IMR-90 (cell line): ENCODE measurements around the gene KRT222. TPM values are rescaled to one million over a fixed set of nuclear protein-coding genes. Genes with fewer than 3 reads are reported as not detected.
A peak's percentile ranks its signal among the peaks of the same experiment; 100 is the strongest.

Experiments used
- ATAC-seq: fragments of 200-7000 bp; cut with Tn5 transposase; 2 replicates; pipeline ENCODE4 v1.9.1; 2020; ENCODE audit warnings: low read depth, mild to moderate bottlenecking, moderate library complexity
- BruUV-seq: library from RNA; stranded (reverse); fragments of 400-500 nt; replicated peaks from 2 replicates; lab custom pipeline; 2021; lab: Mats Ljungman, UMichigan
- CTCF ChIA-PET: fragments of 300-600 bp; formaldehyde crosslinking; extraction: SDS; loops from one replicate; lab custom pipeline; 2021; ENCODE audit warnings: antibody characterized with exemption; lab: Yijun Ruan, JAX
- POLR2A ChIA-PET: fragments of 300-600 bp; sonication (Branson Sonifier 250); formaldehyde crosslinking; loops from one replicate; lab custom pipeline; 2022; ENCODE audit warnings: antibody characterized with exemption; ENCODE audit not compliant: unreplicated experiment; lab: Charles Lee
- DNase-seq: peaks from one replicate; pipeline ENCODE4 v3.0.0; 2013
- H2AFZ ChIP-seq: replicated peaks from 2 replicates; pipeline ENCODE3; 2013; ENCODE audit warnings: low read length, mild to moderate bottlenecking; ENCODE audit not compliant: poor library complexity
- H2AK5ac ChIP-seq: 2 replicates; pipeline ENCODE4 v1.6.1; 2013; ENCODE audit warnings: low read depth, low read length, inconsistent platforms
- H2AK9ac ChIP-seq: replicated peaks from 2 replicates; pipeline ENCODE3; 2013; ENCODE audit warnings: mild to moderate bottlenecking, low read depth, low read length, moderate library complexity; ENCODE audit not compliant: poor library complexity
- H2BK120ac ChIP-seq: 2 replicates; pipeline ENCODE4 v1.6.1; 2013; ENCODE audit warnings: low read depth, low read length, inconsistent platforms
- H2BK15ac ChIP-seq: 3 replicates; pipeline ENCODE4 v1.6.1; 2013; ENCODE audit warnings: low read depth, low read length, inconsistent platforms
- H2BK20ac ChIP-seq: 2 replicates; pipeline ENCODE4 v1.6.1; 2013; ENCODE audit warnings: low read depth, mild to moderate bottlenecking, inconsistent platforms, low read length, moderate library complexity
- H2BK5ac ChIP-seq: 2 replicates; pipeline ENCODE4 v1.6.1; 2013; ENCODE audit warnings: mild to moderate bottlenecking, low read depth, low read length, inconsistent platforms; ENCODE audit not compliant: poor library complexity, severe bottlenecking
- H3K14ac ChIP-seq: replicated peaks from 2 replicates; pipeline ENCODE4 v1.6.1; 2013; ENCODE audit warnings: low read depth, low read length, inconsistent platforms
- H3K18ac ChIP-seq: 2 replicates; pipeline ENCODE4 v1.6.1; 2013; ENCODE audit warnings: low read depth, low read length, control low read depth
- H3K23ac ChIP-seq: 2 replicates; pipeline ENCODE4 v1.6.1; 2013; ENCODE audit warnings: low read depth, low read length, inconsistent platforms
- H3K27ac ChIP-seq: 2 replicates; pipeline ENCODE4 v1.5.1; 2013; ENCODE audit warnings: mild to moderate bottlenecking, control low read depth, low read length; ENCODE audit not compliant: insufficient read depth
- H3K27me3 ChIP-seq: 2 replicates; pipeline ENCODE4 v1.6.1; 2013; ENCODE audit warnings: low read length; ENCODE audit not compliant: control insufficient read depth, insufficient read depth
- H3K36me3 ChIP-seq: 2 replicates; pipeline ENCODE4 v1.6.1; 2013; ENCODE audit warnings: low read length, mixed read lengths; ENCODE audit not compliant: control insufficient read depth, insufficient read depth
- H3K4ac ChIP-seq: 2 replicates; pipeline ENCODE4 v1.6.1; 2013; ENCODE audit warnings: low read depth, low read length, inconsistent platforms
- H3K4me1 ChIP-seq: 2 replicates; pipeline ENCODE4 v1.6.1; 2013; ENCODE audit warnings: low read length, mixed read lengths; ENCODE audit not compliant: control insufficient read depth, insufficient read depth
- H3K4me2 ChIP-seq: 2 replicates; pipeline ENCODE4 v1.6.1; 2013; ENCODE audit warnings: low read depth, mild to moderate bottlenecking, control low read depth, low read length, moderate library complexity
- H3K4me3 ChIP-seq: 2 replicates; pipeline ENCODE4 v1.5.1; 2013; ENCODE audit warnings: low read depth, mild to moderate bottlenecking, control low read depth, low read length, moderate library complexity; ENCODE audit not compliant: insufficient read depth
- H3K56ac ChIP-seq: 2 replicates; pipeline ENCODE4 v1.6.1; 2013; ENCODE audit warnings: low read length, inconsistent platforms; ENCODE audit not compliant: insufficient read depth; ENCODE audit errors: extremely low read depth
- H3K79me1 ChIP-seq, 2 experiments: 2 replicates each; pipeline ENCODE4 v1.6.1; 2013; ENCODE audit warnings: low read length in 2 of 2, inconsistent platforms in 1 of 2, low read depth in 1 of 2
- H3K9ac ChIP-seq: 2 replicates; pipeline ENCODE4 v1.6.1; 2013; ENCODE audit warnings: low read depth, low read length, control low read depth
- H3K9me1 ChIP-seq: 2 replicates; pipeline ENCODE4 v1.6.1; 2013; ENCODE audit warnings: low read length, inconsistent platforms; ENCODE audit not compliant: insufficient read depth
- H3K9me3 ChIP-seq: 2 replicates; pipeline ENCODE4 v1.6.1; 2013; ENCODE audit warnings: low read length; ENCODE audit not compliant: control insufficient read depth, insufficient read depth
- H4K20me1 ChIP-seq: 2 replicates; pipeline ENCODE4 v1.6.1; 2013; ENCODE audit warnings: low read length, inconsistent platforms; ENCODE audit not compliant: insufficient read depth
- H4K5ac ChIP-seq: 2 replicates; pipeline ENCODE4 v1.6.1; 2013; ENCODE audit warnings: mild to moderate bottlenecking, low read depth, low read length, control low read depth
- H4K8ac ChIP-seq, 2 experiments: 2 replicates each; pipeline ENCODE4 v1.6.1; 2013; ENCODE audit warnings: low read depth in 2 of 2, low read length in 2 of 2, control low read depth in 1 of 2, inconsistent platforms in 1 of 2
- H4K91ac ChIP-seq: 2 replicates; pipeline ENCODE4 v1.6.1; 2013; ENCODE audit warnings: low read depth, low read length, inconsistent platforms; ENCODE audit not compliant: insufficient read depth
- BHLHE40 ChIP-seq: fragments of 150-350 bp; IDR thresholded peaks from 2 replicates; pipeline ENCODE4 v1.6.1; 2016; ENCODE audit warnings: mild to moderate bottlenecking, low read depth, low read length
- CEBPB ChIP-seq: IDR thresholded peaks from 2 replicates; pipeline ENCODE4 v1.6.1; 2012; ENCODE audit warnings: low read depth, low read length, improper control_type of control experiment
- CHD1 ChIP-seq: IDR thresholded peaks from 2 replicates; pipeline ENCODE4 v1.6.1; 2012; ENCODE audit warnings: low read depth, low read length, improper control_type of control experiment
- FOS ChIP-seq: fragments of 150-350 bp; IDR thresholded peaks from 2 replicates; pipeline ENCODE4 v1.6.1; 2016; ENCODE audit warnings: low read depth, low read length
- MAFK ChIP-seq: IDR thresholded peaks from 2 replicates; pipeline ENCODE4 v1.6.1; 2012; ENCODE audit warnings: low read depth, low read length, improper control_type of control experiment
- MXI1 ChIP-seq: IDR thresholded peaks from 2 replicates; pipeline ENCODE4 v1.6.1; 2012; ENCODE audit warnings: low read depth, mild to moderate bottlenecking, low read length, moderate library complexity, borderline replicate concordance
- NFE2L2 ChIP-seq: fragments of 150-350 bp; IDR thresholded peaks from 2 replicates; pipeline ENCODE4 v1.6.1; 2016; ENCODE audit warnings: low read depth, mild to moderate bottlenecking, low read length
- POLR2A ChIP-seq: IDR thresholded peaks from 2 replicates; pipeline ENCODE4 v1.6.1; 2012; ENCODE audit warnings: mild to moderate bottlenecking, low read depth, low read length
- RAD21 ChIP-seq: IDR thresholded peaks from 2 replicates; pipeline ENCODE4 v1.6.1; 2012; ENCODE audit warnings: low read length, improper control_type of control experiment
- RCOR1 ChIP-seq: IDR thresholded peaks from 2 replicates; pipeline ENCODE4 v1.6.1; 2012; ENCODE audit warnings: mild to moderate bottlenecking, low read length, improper control_type of control experiment; ENCODE audit not compliant: insufficient replicate concordance
- RFX5 ChIP-seq: IDR thresholded peaks from 2 replicates; pipeline ENCODE4 v1.8.0; 2012; ENCODE audit warnings: low read depth, mild to moderate bottlenecking, low read length, moderate library complexity
- SMC3 ChIP-seq: fragments of 150-350 bp; IDR thresholded peaks from 2 replicates; pipeline ENCODE4 v1.6.1; 2016; ENCODE audit warnings: low read depth, mild to moderate bottlenecking, antibody characterized with exemption, low read length, moderate library complexity
- WGBS, 2 experiments: methylation state at CpG; one replicate each; pipeline versions ENCODE4 v1.1.5 to v1.1.7; 2013; ENCODE audit warnings: missing lambda C conversion rate in 2 of 2; ENCODE audit not compliant: insufficient read length in 1 of 2; ENCODE audit errors: extremely low coverage in 2 of 2; 5-methylcytosine and 5-hydroxymethylcytosine counted together
- dilution Hi-C: fragments of 300-500 bp; cut with HindIII; formaldehyde crosslinking; loops from one replicate; pipeline ENCODE4 v1.14.3; 2018; ENCODE audit warnings: low sequenced_read_pairs; ENCODE audit not compliant: unreplicated experiment
- in situ Hi-C: fragments of 300-500 bp; cut with MboI; formaldehyde crosslinking; loops from 3 replicates; pipeline ENCODE4 v1.14.3; 2019; ENCODE audit warnings: low sequenced_read_pairs, inconsistent platforms, mixed read lengths
- intact Hi-C: fragments of 100-400 bp; cut with micrococcal nuclease; formaldehyde crosslinking; loops from 2 replicates; pipeline ENCODE4 v1.10.0; 2022
- polyA plus RNA-seq, 3 experiments: library from polyadenylated mRNA; depleted of rRNA; stranded (reverse); fragments of >200 nt; gene quantifications; 2 replicates each; pipeline ENCODE4 v1.2.3, GENCODE V29; 2012; ENCODE audit warnings: low replicate concordance in 1 of 3
- total RNA-seq: library from RNA; depleted of rRNA; stranded (reverse); fragments of >200 nt; gene quantifications from 2 replicates; pipeline ENCODE4 v1.2.3, GENCODE V29; 2012
- TF ChIP-seq, protein P1 (sequence below): conservative IDR thresholded peaks from 2 replicates; pipeline ENCODE4 v1.5.1; 2012; ENCODE audit warnings: mild to moderate bottlenecking, low read depth, low read length, improper control_type of control experiment
- TF ChIP-seq, protein P2 (sequence below): fragments of 150-350 bp; IDR thresholded peaks from 2 replicates; pipeline ENCODE4 v1.6.1; 2016; ENCODE audit warnings: low read depth, mild to moderate bottlenecking, low read length, moderate library complexity, borderline replicate concordance

The KRT222 gene
- total and polyA plus RNA-seq, 2 of the 4 experiments (the other 2 are of a cell fraction), result not detected

GRCh38 chr17:40618754-40619625 lies 46.0 kb downstream of the KRT222 start:
- Histone ChIP-seq H3K9me1 (no peaks in the 10 kb centered on the region), H4K20me1 (no peaks in the 10 kb centered on the region), H2BK20ac (no peak overlapping the region), H2BK5ac (no peak overlapping the region), H2BK120ac (no peak overlapping the region), H3K79me1 (no peaks in the 10 kb centered on the region), H3K4me3 (no peak overlapping the region), H3K14ac (no peak overlapping the region), H3K18ac (no peak overlapping the region), H3K27ac (no peak overlapping the region), H4K5ac (no peak overlapping the region), H3K4me2 (no peak overlapping the region), H3K23ac (0 out of 2 replicates have a peak overlapping the region, but pooled peaks have one; percentile 2), H2BK15ac (no peak overlapping the region), H3K9me3 (no peaks in the 10 kb centered on the region), H3K9ac (no peak overlapping the region), H3K36me3 (no peaks in the 10 kb centered on the region), H3K4ac (no peak overlapping the region), H3K27me3 (peaks cover 39% of the 10 kb centered on the region), H4K91ac (no peak overlapping the region), H2AK5ac (no peak overlapping the region), H2AK9ac (no peak overlapping the region), H2AFZ (no peak overlapping the region), H4K8ac (no peak overlapping the region), H3K4me1 (peaks cover 2% of the 10 kb centered on the region; the same call in 1 of the 2 replicates), H3K56ac (no peak overlapping the region)
- dilution Hi-C loops (no loop called here), intact Hi-C loops (no loop called here), in situ Hi-C loops (loop anchor here (5.0 kb wide), 1 partner anchor 173 kb away; no protein-coding TSS in a partner anchor)
- no peak for DNase-seq
- TF ChIP-seq, protein P1, sequence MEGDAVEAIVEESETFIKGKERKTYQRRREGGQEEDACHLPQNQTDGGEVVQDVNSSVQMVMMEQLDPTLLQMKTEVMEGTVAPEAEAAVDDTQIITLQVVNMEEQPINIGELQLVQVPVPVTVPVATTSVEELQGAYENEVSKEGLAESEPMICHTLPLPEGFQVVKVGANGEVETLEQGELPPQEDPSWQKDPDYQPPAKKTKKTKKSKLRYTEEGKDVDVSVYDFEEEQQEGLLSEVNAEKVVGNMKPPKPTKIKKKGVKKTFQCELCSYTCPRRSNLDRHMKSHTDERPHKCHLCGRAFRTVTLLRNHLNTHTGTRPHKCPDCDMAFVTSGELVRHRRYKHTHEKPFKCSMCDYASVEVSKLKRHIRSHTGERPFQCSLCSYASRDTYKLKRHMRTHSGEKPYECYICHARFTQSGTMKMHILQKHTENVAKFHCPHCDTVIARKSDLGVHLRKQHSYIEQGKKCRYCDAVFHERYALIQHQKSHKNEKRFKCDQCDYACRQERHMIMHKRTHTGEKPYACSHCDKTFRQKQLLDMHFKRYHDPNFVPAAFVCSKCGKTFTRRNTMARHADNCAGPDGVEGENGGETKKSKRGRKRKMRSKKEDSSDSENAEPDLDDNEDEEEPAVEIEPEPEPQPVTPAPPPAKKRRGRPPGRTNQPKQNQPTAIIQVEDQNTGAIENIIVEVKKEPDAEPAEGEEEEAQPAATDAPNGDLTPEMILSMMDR, result no peak
- TF ChIP-seq, protein P2, sequence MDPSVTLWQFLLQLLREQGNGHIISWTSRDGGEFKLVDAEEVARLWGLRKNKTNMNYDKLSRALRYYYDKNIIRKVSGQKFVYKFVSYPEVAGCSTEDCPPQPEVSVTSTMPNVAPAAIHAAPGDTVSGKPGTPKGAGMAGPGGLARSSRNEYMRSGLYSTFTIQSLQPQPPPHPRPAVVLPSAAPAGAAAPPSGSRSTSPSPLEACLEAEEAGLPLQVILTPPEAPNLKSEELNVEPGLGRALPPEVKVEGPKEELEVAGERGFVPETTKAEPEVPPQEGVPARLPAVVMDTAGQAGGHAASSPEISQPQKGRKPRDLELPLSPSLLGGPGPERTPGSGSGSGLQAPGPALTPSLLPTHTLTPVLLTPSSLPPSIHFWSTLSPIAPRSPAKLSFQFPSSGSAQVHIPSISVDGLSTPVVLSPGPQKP, result no peak
- no peak for TF ChIP-seq RAD21
- no peak for TF ChIP-seq FOS
- TF ChIP-seq BHLHE40, result no peak
- no peak for TF ChIP-seq POLR2A
- no peak for TF ChIP-seq CEBPB
- TF ChIP-seq NFE2L2, result no peak
- TF ChIP-seq SMC3, result no peak
- no peak for TF ChIP-seq MXI1
- TF ChIP-seq MAFK, result no peak
- TF ChIP-seq RFX5, result no peak
- TF ChIP-seq CHD1, result no peak
- no peak for TF ChIP-seq RCOR1
- WGBS, 2 experiments, result 33% methylated on average over 1 of the region's 16 CpGs; no CpG with 5 or more reads in 1 of the 2 experiments
- BruUV-seq, result no TSS peak
- CTCF ChIA-PET, result interaction anchor here (0.6 to 1.6 kb wide), 4 partner anchors 27 to 1047 kb away, joined by 3 to 4 read pairs (median 3); no protein-coding TSS in a partner anchor
- POLR2A ChIA-PET, result interaction anchor here (1.0 kb wide), 1 partner anchor 28 kb away, joined by 3 read pairs; the partner anchor contains the start of gene SMARCE1
- ATAC-seq, result no peak
